ENCODE data around the gene GNA15. TPM values are rescaled to one million over a fixed set of nuclear protein-coding genes. Genes with fewer than 3 reads are reported as not detected.
"Not testable (repeated sequence)": the region's sequence is repeated elsewhere in the genome, so short reads cannot be mapped to it uniquely, and the experiment has no call there.

Gene GNA15
- total RNA-seq, 1 donor from 2014 or later: 0.13 TPM

- no peak for TF ChIP-seq CTCF (IDR thresholded peaks at IDR 0.05; ENCODE audit: unreplicated experiment)
- Mint-ChIP-seq H3K9me3 (peaks cover 7% of the 10 kb centered on the region), H3K36me3 (no peaks in the 10 kb centered on the region), H3K4me1 (peaks cover 5% of the 10 kb centered on the region), H3K27me3 (ENCODE audit: low read depth) (peaks cover 19% of the 10 kb centered on the region), H3K27ac (no peak overlapping the region), H3K4me3 (no peak overlapping the region)
- DNase-seq (ENCODE audit: low spot score in 2 of 2, unreplicated experiment in 2 of 2): no peak
Measured at GRCh38 chr19:3162418-3163229, 26.8 kb downstream of the GNA15 start.

GRCh38 chr19:3163230-3163886, 27.5 kb downstream of the GNA15 start:
- H3K4me1 Mint-ChIP-seq: peaks cover 5% of the 10 kb centered on the region
- peaks cover 7% of the 10 kb centered on the region for H3K9me3 Mint-ChIP-seq
- H3K27ac Mint-ChIP-seq: no peak overlapping the region
- peak overlapping the region; percentile 36 for H3K4me3 Mint-ChIP-seq
- peaks cover 16% of the 10 kb centered on the region for H3K27me3 Mint-ChIP-seq (ENCODE audit: low read depth)
- DNase-seq (ENCODE audit: low spot score in 2 of 2, unreplicated experiment in 2 of 2): peak; percentile 55 to 76
- TF ChIP-seq CTCF (IDR thresholded peaks at IDR 0.05; ENCODE audit: unreplicated experiment): peak; percentile 85
- no peaks in the 10 kb centered on the region for H3K36me3 Mint-ChIP-seq

GRCh38 chr19:3163943-3164342, 28.1 kb downstream of the GNA15 start:
- no peak overlapping the region for H3K27ac Mint-ChIP-seq
- peaks cover 16% of the 10 kb centered on the region for H3K27me3 Mint-ChIP-seq (ENCODE audit: low read depth)
- H3K36me3 Mint-ChIP-seq: no peaks in the 10 kb centered on the region
- H3K4me1 Mint-ChIP-seq: peaks cover 5% of the 10 kb centered on the region
- no peak for DNase-seq (ENCODE audit: low spot score in 2 of 2, unreplicated experiment in 2 of 2)
- H3K9me3 Mint-ChIP-seq: peaks cover 7% of the 10 kb centered on the region
- TF ChIP-seq CTCF (IDR thresholded peaks at IDR 0.05; ENCODE audit: unreplicated experiment): no peak
- H3K4me3 Mint-ChIP-seq: no peak overlapping the region

- H3K27ac Mint-ChIP-seq: no peak overlapping the region
- H3K9me3 Mint-ChIP-seq: peaks cover 4% of the 10 kb centered on the region
- H3K27me3 Mint-ChIP-seq (ENCODE audit: low read depth): peaks cover 22% of the 10 kb centered on the region
- peaks cover 5% of the 10 kb centered on the region for H3K4me1 Mint-ChIP-seq
- H3K4me3 Mint-ChIP-seq: no peak overlapping the region
- no peaks in the 10 kb centered on the region for H3K36me3 Mint-ChIP-seq
- no peak for TF ChIP-seq CTCF (IDR thresholded peaks at IDR 0.05; ENCODE audit: unreplicated experiment)
- DNase-seq (ENCODE audit: low spot score in 2 of 2, unreplicated experiment in 2 of 2): no peak
Measured at GRCh38 chr19:3167533-3168272, 31.9 kb downstream of the GNA15 start.

GRCh38 chr19:3171894-3172672, 36.2 kb downstream of the GNA15 start:
- no peak overlapping the region for H3K4me3 Mint-ChIP-seq
- no peak overlapping the region for H3K27ac Mint-ChIP-seq
- DNase-seq (ENCODE audit: low spot score in 2 of 2, unreplicated experiment in 2 of 2): no peak
- no peaks in the 10 kb centered on the region for H3K9me3 Mint-ChIP-seq
- H3K4me1 Mint-ChIP-seq: no peaks in the 10 kb centered on the region
- H3K36me3 Mint-ChIP-seq: no peaks in the 10 kb centered on the region
- peaks cover 6% of the 10 kb centered on the region for H3K27me3 Mint-ChIP-seq (ENCODE audit: low read depth)
- TF ChIP-seq CTCF (IDR thresholded peaks at IDR 0.05; ENCODE audit: unreplicated experiment): no peak

GRCh38 chr19:3172673-3173000, 36.8 kb downstream of the GNA15 start:
- DNase-seq (ENCODE audit: low spot score in 2 of 2, unreplicated experiment in 2 of 2); H3K36me3 Mint-ChIP-seq; H3K9me3 Mint-ChIP-seq; H3K4me1 Mint-ChIP-seq; H3K4me3 Mint-ChIP-seq; H3K27me3 Mint-ChIP-seq (ENCODE audit: low read depth); H3K27ac Mint-ChIP-seq: not testable (repeated sequence)
